Stimulated activated CD8-positive, alpha-beta memory T cell treated with anti-CD3 and anti-CD28 coated beads, Interleukin-15, amount 100 ng/mL, for 4 hours (primary cell): ENCODE results near the gene PCDHB6.
"Not testable (repeated sequence)": the region's sequence is repeated elsewhere in the genome, so short reads cannot be mapped to it uniquely, and the experiment has no call there.

ENCODE experiments used
- DNase-seq, 2 donors: peaks; one replicate each; pipeline ENCODE4 v3.0.0-alpha.2; 2020; ENCODE audit warnings: low read depth in 2 of 2

The PCDHB6 gene

GRCh38 chr5:141172381-141173204 is 22.7 kb downstream of the PCDHB6 start, which contains the start of gene PCDHB7:
Gene PCDHB7, plus strand, starts transcription at chr5:141172644. Its CDS starts 192 bp downstream, at chr5:141172836.
- no peak for DNase-seq

- not testable (repeated sequence) for DNase-seq
Observed at GRCh38 chr5:141174291-141175104, 24.6 kb downstream of the PCDHB6 start.

- no peak for DNase-seq
Observed at GRCh38 chr5:141175933-141176332, 26.1 kb downstream of the PCDHB6 start.

GRCh38 chr5:141177577-141178191 is 27.8 kb downstream of the PCDHB6 start, which contains the start of gene PCDHB8:
Gene PCDHB8, plus strand, starts transcription at chr5:141177790. Its CDS starts 245 bp downstream, at chr5:141178035.
- not testable (repeated sequence) for DNase-seq

- DNase-seq: not testable (repeated sequence)
Observed at GRCh38 chr5:141179371-141179770, 29.5 kb downstream of the PCDHB6 start.

GRCh38 chr5:141179876-141180275 is 30.0 kb downstream of the PCDHB6 start:
- not testable (repeated sequence) for DNase-seq

DNA sequence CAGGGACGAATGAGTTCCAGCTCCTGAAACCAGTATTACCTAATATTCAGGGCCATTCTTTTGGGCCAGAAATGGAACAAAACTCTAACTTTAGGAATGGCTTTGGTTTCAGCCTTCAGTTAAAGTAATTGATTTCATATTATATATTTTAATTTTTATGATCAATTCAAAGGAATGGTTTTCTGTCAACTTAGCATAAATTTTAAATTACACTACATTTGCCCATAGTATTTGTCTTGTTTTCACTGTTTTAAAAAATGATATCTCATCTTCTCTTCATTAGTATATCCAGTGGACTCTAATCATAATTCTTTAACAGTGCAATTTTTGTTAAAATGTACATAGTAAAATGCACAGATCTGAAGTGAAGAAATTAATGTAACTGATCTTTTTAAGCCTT is 30.5 kb downstream of the PCDHB6 start:
- no peak for DNase-seq

DNA sequence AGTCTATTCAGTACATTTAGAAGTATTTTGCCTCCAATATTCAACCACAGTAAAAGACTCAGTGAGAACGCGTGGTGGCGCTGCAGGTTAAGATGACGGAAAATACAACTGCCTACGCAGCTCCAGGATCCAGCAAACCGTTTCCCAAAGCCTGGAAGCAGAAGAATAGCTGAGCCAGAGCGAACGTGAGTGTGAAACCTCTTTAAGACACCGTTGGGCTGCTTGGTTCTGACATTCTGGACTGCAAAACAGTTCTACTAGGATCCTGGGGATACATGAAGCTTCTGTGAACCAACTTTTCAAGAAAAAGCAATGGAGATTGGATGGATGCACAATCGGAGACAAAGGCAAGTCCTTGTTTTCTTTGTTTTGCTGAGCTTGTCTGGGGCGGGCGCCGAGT is 32.4 kb downstream of the PCDHB6 start, which contains the start of gene PCDHB16:
Gene PCDHB16, plus strand, starts transcription at position 140 of the 400 bp plus-strand sequence. Its CDS starts 173 bp downstream, at position 313.
- DNase-seq: no peak

- not testable (repeated sequence) for DNase-seq
Observed at GRCh38 chr5:141184117-141184855, 34.4 kb downstream of the PCDHB6 start.

DNA sequence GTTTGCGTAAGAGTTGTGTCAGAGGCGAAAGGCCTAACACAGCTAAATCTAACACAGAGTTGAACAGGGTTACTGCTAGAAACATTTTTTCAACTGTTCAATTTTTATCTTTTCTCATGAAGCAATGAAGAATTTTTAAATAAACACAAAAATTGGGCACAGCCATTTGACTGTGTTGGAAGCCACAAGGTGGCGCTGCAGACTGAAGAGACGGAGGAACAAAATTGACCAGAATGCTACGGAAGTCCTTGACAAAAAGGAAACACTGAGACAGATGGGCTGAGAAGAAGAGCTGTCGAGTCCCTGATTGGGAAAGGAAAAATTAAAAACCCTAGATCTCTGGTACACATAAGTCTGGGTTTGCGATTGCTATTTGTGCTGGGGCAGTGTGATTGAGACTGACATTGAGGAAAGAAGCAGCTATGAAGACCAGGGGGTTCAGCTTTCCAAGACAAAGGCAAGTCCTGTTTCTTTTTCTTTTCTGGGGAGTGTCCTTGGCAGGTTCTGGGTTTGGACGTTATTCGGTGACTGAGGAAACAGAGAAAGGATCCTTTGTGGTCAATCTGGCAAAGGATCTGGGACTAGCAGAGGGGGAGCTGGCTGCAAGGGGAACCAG is 37.1 kb downstream of the PCDHB6 start, which contains the start of gene PCDHB9:
Gene PCDHB9, plus strand, starts transcription at position 265 of the 616 bp plus-strand sequence. Its CDS starts 158 bp downstream, at position 423.
- DNase-seq: no peak

- DNase-seq: not testable (repeated sequence)
Observed at GRCh38 chr5:141188682-141189081, 38.8 kb downstream of the PCDHB6 start.

DNA sequence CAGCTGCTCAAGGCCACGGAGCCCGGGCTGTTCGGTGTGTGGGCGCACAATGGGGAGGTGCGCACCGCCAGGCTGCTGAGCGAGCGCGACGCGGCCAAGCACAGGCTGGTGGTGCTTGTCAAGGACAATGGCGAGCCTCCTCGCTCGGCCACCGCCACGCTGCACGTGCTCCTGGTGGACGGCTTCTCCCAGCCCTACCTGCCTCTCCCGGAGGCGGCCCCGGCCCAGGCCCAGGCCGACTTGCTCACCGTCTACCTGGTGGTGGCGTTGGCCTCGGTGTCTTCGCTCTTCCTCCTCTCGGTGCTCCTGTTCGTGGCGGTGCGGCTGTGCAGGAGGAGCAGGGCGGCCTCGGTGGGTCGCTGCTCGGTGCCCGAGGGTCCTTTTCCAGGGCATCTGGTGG is 39.3 kb downstream of the PCDHB6 start:
- DNase-seq: not testable (repeated sequence)

GRCh38 chr5:141192110-141192725 is 42.4 kb downstream of the PCDHB6 start, which contains the start of gene PCDHB10:
Gene PCDHB10, plus strand, starts transcription at chr5:141192353. Its CDS starts 200 bp downstream, at chr5:141192553.
- DNase-seq: no peak

DNA sequence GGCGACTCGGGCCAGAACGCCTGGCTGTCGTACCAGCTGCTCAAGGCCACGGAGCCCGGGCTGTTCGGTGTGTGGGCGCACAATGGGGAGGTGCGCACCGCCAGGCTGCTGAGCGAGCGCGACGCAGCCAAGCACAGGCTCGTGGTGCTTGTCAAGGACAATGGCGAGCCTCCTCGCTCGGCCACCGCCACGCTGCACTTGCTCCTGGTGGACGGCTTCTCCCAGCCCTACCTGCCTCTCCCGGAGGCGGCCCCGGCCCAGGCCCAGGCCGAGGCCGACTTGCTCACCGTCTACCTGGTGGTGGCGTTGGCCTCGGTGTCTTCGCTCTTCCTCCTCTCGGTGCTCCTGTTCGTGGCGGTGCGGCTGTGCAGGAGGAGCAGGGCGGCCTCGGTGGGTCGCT is 44.5 kb downstream of the PCDHB6 start:
- not testable (repeated sequence) for DNase-seq

- DNase-seq: no peak
Observed at GRCh38 chr5:141196363-141196762, 46.5 kb downstream of the PCDHB6 start.

- DNase-seq: no peak
Observed at GRCh38 chr5:141199359-141200235, 49.7 kb downstream of the PCDHB6 start, which contains the start of gene PCDHB11. Gene PCDHB11, plus strand, starts transcription at chr5:141199627. Its CDS starts 148 bp downstream, at chr5:141199775.

DNA sequence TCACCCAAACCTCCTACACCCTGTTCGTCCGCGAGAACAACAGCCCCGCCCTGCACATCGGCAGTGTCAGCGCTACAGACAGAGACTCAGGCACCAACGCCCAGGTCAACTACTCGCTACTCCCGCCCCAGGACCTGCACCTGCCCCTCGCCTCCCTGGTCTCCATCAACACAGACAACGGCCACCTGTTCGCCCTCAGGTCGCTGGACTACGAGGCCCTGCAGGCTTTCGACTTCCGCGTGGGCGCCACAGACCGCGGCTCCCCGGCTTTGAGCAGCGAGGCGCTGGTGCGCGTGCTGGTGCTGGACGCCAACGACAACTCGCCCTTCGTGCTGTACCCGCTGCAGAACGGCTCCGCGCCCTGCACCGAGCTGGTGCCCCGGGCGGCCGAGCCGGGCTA is 51.3 kb downstream of the PCDHB6 start:
- DNase-seq: not testable (repeated sequence)

GRCh38 chr5:141201646-141202045 is 51.8 kb downstream of the PCDHB6 start:
- not testable (repeated sequence) for DNase-seq
